NOMO-1 treated with DMSO at 0.1 percent for 48 hours (cell line): ENCODE data around the gene GID8.

ENCODE experiments used
- DNase-seq: peaks from one replicate; lab custom pipeline; 2025; ENCODE audit not compliant: unreplicated experiment; lab: John Stamatoyannopoulos, UW

GID8 gene

GRCh38 chr20:62968378-62969178 is 30.6 kb downstream of the GID8 start:
- DNase-seq, result no peak

DNA sequence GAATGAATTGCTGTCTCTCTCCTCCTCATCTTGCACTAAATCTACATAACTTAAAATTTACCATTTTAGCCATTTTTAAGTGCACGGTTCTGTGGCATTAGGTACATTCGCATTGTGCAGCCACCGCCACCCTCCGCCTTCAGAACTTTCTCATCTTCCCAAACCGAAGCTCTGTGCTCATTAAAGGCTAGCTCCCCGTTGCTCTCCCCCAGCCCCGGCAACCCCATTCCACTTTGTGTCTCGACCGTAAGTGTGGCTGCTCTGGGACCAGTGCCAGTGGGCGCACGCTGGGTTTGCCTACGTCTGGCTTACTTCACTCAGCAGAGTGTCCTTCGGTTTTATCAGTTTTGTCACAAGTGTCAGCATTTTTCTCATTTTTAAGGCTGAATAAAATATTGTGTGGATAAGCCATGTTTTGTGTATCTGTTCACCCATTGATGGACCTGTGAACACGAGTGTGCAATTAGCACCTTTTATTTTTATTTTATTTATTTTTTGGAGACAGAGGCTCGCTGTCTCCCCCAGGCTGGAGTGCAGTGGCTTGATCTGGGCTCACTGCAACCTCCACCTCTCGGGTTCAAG is 31.3 kb downstream of the GID8 start:
- DNase-seq, result no peak

- no peak for DNase-seq
Observed at GRCh38 chr20:62969939-62970306, 32.0 kb downstream of the GID8 start.

GRCh38 chr20:62970307-62971210 is 32.6 kb downstream of the GID8 start:
- no peak for DNase-seq

DNA sequence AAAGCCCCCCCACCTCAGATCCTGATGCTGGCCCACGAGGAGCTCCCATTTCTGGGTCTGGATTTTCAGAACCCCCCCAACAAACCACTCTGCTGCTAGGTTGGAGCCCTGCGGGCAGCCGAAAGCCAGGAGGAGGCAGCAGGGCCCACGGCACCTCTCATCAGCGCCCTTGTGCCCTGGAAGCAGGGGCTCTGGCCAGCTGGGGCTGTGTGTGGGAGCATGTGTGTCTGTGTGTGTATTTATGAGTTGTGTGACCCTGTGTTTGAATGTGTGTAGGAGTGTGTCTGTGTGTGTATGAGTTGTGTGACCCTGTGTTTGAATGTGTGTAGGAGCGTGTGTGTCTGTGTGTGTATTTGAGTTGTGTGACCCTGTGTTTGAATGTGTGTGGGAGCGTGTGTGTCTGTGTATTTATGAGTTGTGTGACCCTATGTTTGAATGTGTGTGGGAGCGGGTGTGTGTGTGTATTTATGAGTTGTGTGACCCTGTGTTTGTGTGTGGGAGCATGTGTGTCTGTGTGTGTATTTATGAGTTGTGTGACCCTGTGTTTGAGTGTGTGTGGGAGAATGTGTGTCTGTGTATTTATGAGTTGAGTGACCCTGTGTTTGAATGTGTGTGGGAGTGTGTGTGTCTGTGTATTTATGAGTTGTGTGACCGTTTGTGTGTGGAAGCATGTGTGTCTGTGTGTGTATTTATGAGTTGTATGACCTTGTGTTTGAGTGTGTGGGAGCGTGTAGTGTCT is 33.4 kb downstream of the GID8 start:
- DNase-seq, result no peak

- peak; percentile 77 for DNase-seq
Observed at GRCh38 chr20:62971950-62972844, 34.2 kb downstream of the GID8 start.

DNA sequence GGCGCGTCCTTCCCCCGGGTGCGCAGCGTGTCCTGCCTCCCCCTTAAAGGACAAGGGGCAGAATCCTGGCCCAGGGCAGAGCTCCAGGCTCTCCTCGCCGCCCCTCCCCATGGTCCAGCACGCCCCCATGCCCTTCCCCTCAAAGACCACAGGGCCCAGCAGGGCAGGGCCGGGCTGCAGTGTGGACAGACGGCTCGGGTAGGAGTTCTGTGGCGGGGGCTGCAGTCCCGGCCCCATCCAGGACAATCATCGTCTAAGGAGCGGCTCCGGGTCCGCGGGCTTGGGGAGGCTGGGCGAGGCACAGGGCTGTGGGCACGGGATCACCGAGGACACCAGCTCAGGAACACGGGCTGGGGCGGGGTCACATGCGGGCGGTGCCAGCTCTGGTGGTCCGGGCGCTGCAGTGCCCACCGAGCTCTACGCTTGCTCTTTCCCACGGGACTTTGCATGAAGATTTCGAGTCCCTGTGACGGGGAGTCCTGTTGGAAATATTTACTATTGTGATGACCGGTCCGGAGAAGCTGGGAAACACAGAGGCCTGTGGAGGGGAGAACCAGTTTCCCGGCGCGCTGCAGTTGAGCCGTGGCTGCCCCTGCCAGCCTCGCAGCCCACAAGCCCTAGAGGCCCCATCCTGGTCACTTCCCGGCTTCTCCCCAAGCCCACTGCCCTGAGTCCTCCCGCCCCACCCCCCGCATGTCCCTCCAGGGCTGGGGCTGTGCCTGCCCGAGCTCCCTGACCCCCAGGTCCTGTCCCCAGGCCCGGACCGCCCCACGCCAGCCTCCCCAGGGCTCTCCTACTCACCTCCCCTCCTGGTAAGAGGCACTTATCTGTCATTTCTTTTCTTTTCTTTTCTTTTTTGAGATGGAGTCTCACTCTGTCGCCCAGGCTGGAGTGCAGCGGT is 35.1 kb downstream of the GID8 start:
- no peak for DNase-seq

GRCh38 chr20:62975251-62975760 is 37.4 kb downstream of the GID8 start:
- no peak for DNase-seq

DNA sequence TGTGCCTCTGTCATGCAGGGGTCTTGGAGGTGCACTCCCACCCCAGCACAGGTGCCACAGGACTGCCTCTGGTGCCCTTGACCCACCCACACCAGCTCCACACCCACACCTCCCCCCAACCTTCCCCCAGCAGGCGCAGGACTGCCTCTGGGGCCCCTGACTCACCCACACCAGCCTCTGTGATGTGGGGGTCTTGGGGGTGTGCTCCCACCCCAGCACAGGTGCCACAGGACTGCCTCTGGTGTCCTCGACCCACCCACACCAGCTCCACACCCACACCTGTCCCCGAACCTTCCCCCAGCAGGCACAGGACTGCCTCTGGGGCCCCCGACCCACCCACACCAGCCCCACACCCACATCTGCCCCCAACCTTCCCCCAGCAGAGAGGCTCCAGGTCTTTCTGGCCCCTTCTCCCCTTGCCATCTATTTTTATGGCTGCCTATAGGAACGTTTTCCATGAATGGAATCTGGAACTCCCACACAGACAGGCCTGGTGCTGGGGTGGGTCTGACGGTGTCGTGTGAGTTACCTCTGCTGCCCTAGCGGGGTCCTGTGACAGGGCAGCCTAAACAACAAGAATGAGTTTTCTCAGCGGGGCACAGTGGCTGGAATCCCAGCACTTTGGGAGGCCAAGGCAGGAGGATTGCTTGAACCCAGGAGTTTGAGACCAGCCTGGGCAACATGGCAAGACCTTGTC is 38.0 kb downstream of the GID8 start:
- DNase-seq, result no peak

DNA sequence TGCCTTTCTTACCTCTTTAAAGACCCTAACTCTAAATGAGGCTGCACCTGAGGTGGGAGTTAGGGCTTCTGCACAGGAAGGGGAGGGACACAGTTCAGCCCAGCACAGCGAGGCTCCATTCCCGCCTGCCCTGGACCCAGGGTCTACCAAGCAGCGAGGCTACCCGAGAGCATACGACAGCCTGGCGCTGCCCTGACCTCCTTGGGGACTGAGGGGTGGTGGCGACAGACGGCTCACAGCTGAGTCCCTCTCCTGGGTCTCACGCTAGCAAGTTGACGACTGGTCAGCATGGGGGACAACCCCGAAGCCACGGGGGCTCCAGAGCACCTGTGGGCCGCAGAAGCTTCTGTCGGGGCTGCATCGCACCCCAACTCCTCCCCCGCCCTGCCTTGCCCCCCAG is 38.9 kb downstream of the GID8 start:
- no peak for DNase-seq

GRCh38 chr20:62977613-62978560 is 39.9 kb downstream of the GID8 start:
- no peak for DNase-seq

GRCh38 chr20:62978561-62978943 is 40.6 kb downstream of the GID8 start:
- DNase-seq, result peak; percentile 51

DNA sequence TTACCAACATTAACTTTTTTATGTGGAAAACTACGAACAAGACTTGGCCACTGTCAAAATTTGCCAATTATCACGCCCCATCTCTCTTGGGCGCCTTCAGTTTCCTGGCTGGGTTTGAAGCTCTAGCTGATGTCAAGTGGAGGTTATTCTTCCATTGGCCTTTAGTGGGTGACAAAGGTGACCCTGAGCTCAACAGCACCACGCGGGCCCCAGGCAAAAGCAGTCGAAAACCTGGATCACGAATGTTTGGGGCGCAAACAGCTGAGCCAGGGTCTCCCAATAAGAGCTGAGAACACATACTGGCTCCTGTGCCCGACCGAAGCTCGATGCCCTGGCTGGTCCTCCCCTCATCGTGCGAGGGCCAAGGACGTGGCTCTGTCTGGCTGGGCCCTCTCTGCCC is 41.4 kb downstream of the GID8 start:
- no peak for DNase-seq

DNA sequence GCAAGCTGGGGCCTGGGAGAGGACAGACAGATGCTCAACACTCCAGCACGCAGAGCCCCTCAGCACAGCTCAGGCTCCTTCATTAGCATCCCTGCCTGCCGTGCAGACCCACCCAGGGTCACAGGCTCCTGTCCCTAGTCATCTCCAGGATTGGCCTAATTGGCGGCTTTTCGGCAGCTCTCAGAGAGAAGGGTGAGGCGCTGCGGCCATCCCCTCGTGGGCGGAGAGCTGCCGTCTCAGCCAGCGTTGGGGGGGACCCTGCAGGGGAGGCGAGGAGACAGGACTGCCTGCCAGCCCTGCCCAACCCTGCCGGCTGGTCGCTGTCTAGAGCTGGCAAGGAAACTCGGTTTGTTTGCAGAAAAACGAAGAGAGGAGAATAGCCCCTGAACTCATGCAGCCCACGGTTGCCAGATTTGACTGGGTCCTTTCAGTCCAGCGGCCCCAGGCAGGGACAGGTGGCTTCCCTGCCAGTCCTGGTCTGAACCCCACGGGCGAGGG is 42.0 kb downstream of the GID8 start:
- no peak for DNase-seq

DNA sequence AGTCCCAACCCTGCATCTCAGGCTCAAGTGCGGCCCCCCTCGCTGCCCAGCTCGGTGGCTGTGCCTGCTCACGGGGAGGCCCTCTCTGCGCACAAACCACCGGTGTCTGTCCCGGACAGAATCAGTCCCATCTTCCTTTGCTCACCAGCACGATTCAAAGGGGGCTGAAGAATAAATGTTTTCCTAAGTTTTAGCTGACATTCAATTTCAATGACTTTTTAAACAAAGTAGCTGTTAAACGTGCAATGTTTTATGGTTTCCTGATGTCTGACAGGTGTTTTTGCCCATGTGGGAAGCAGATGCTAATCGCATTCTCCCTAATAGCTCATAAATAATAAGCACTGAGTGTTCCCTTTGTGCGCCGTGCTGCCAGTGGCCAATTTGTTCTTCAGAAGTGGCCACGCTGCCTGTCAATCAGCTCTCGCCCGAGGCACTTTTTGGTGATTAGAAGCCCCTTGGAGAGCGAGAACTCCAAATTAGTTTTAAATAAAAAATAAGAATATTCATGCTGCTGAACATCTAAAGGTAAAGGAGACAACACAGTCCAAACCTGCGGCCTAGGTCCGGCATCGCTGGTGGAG is 42.5 kb downstream of the GID8 start:
- DNase-seq, result no peak

DNA sequence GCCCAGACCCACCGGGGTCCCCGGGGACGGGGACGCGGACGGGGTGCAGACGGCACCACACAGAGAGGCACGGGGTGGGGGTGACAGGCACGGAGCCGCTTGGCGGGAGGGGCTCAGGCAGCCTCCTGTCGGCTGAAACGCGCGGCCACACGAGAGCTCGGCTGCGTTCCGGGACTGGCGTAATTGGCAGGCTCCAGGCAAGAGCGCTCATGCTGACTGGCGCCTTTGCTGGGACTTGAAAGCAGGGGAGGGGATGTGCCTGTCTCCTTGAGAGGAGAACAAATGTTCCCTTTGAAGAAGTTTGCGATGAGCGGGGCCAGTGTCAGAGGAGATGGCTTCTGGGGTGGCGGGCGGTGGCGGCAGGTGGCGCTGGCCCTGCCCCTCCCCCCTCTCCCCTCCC is 43.0 kb downstream of the GID8 start:
- no peak for DNase-seq
